ENCODE measurements around the gene TRPM3.

- no peak for TF ChIP-seq CTCF (conservative IDR thresholded peaks at IDR 0.05)
- no peak for TF ChIP-seq EZH2 (IDR thresholded peaks at IDR 0.05; ENCODE audit: low read depth)
These were observed 445.5 kb downstream of the TRPM3 start for GRCh38 chr9:70675868-70676370.
